ENCODE data around the gene FGD6.
"Not testable (repeated sequence)": the region's sequence is repeated elsewhere in the genome, so short reads cannot be mapped to it uniquely, and the experiment has no call there.

FGD6 gene

DNA sequence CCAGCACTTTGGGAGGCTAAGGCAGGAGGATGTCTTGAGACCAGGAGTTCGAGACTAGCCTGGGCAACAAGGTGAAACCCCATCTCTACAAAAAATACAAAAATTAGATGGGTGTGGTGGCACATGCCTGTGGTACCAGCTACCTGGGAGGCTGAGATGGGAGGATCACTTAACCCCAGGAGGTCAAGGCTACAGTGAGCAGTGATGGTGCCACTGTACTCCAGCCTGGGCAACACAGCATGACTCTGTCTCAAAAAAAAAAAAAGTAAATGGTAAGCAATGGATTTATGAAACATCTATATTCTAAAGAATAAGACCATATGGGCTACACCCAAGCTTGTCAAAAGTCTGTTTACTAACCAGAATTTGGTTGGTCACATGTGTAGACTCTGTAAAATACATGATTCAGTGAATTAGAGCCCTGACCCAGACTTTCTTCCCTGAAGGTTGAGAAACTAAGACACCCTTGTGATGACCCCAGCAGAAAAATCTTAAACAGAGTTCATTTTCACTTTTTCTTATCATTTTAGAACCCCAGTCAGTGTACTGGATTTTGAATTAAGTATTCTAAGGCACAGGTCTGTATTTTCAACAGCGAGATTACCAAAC, 12.1 kb downstream of the FGD6 start:
- DNase-seq (no peak), ATAC-seq (no peak)
- no peaks in the 10 kb centered on the region for H3K27me3 Mint-ChIP-seq
- no peaks in the 10 kb centered on the region for H3K9me3 Mint-ChIP-seq
- H3K27ac Mint-ChIP-seq, result no peak overlapping the region
- H3K4me1 Mint-ChIP-seq, result peaks cover 7% of the 10 kb centered on the region
- no peaks in the 10 kb centered on the region for H3K36me3 Mint-ChIP-seq (ENCODE audit: low read depth)
- H3K4me3 Mint-ChIP-seq, result no peak overlapping the region

DNA sequence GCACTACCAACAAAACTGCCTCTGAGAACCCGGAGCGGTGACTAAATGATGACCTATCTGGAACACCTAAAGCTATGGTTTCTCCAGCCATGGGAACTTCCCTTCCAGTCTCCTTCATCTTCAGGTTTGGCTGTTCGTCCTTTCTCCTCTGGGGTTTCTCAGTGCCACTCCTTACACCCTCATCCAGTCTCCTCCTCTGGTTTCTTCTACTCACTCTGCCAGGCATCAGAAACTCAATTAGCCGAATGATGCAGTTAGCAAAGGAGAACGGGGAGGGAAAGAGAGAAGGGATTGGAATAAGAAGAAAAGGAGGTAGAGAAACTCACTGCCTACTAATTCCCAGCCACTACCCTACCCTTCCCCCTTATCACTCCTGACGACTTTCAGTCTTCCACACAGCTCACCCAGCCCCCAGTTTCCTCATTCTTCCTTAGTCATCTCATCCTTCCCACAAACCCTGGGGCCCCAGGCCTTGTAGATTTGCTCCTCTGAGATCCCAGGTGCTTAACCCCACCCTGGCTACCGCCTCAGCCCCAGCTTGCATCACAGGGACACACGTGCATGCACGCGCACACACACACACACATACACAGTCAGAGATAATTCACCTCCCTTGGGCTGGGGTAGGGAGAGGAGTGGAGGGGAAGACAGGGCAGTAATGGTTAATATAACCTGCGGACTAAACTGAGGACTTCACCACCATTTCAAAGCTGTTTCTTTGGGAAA, 13.0 kb downstream of the FGD6 start:
- Mint-ChIP-seq H3K4me3 (no peak overlapping the region), H3K27me3 (no peaks in the 10 kb centered on the region), H3K9me3 (no peaks in the 10 kb centered on the region), H3K4me1 (peaks cover 7% of the 10 kb centered on the region), H3K36me3 (ENCODE audit: low read depth) (no peaks in the 10 kb centered on the region), H3K27ac (no peak overlapping the region)
- no peak for ATAC-seq
- no peak for DNase-seq

DNA sequence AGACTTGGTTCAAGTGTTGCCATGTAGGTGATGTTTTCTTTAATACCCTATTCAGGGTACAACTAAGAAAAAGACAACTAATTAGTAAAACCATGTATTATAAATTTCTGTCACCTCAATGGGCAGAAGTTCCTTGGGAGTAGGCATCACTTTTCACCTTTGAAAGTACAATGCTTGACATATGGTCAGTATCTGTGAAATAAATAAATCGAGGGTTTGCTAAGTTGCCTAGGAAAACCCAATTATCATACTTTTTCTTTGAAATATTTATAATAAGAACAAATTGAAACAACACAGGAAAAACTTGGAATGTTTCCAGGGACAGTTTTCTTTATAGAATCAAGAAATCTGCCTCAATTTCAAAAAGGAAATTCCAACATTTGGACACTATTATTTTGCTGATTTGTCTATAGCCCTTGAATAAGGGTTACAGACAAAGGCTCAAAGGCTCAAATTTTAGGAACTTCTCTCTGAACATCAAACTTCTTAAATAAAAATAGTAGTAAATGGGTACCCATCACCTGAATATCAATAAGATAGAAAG, 13.7 kb downstream of the FGD6 start:
- Mint-ChIP-seq H3K4me1 (peaks cover 7% of the 10 kb centered on the region), H3K4me3 (no peak overlapping the region), H3K27ac (no peak overlapping the region), H3K27me3 (no peaks in the 10 kb centered on the region), H3K36me3 (ENCODE audit: low read depth) (no peaks in the 10 kb centered on the region), H3K9me3 (no peaks in the 10 kb centered on the region)
- no peak for ATAC-seq
- no peak for DNase-seq

DNA sequence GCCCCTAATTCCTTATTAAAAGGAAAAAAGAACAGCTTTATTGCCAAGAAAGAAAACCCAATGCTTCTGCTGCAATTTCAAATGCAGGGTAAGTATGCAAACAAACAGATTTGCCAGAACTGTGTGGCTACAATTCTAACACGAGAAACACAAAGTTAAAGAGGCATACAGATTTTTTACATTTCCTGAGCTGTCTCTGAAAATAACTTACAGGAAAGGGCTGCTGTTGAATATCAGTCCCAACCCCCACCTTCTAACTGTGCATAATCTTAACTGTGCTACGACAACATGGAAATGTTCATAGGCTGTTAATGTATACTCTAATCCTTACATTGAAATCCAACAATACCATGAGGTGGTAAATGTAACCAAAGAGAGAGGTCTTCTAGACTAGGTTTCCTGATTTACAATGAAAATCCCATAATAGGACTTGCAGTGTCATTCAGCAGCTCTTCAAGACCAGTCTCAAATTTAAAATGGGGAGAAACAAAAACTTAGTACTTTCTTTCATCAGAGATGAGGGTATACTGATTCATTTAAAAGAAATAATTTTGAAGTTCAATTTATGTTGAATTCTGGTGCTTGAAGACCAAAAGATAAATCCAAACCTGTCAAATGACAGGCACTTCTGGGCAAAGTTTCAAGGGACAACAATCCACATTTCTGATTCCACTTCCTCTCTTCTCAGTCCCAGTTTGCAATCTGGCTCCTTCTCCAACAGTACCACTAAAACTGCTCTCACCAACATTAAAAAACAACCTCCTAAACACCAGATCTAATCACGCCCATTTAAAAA, 14.4 kb downstream of the FGD6 start:
- no peak for DNase-seq
- Mint-ChIP-seq H3K36me3 (ENCODE audit: low read depth) (no peaks in the 10 kb centered on the region), H3K4me3 (no peak overlapping the region), H3K4me1 (peaks cover 7% of the 10 kb centered on the region), H3K27ac (no peak overlapping the region), H3K27me3 (no peaks in the 10 kb centered on the region), H3K9me3 (no peaks in the 10 kb centered on the region)
- no peak for ATAC-seq

DNA sequence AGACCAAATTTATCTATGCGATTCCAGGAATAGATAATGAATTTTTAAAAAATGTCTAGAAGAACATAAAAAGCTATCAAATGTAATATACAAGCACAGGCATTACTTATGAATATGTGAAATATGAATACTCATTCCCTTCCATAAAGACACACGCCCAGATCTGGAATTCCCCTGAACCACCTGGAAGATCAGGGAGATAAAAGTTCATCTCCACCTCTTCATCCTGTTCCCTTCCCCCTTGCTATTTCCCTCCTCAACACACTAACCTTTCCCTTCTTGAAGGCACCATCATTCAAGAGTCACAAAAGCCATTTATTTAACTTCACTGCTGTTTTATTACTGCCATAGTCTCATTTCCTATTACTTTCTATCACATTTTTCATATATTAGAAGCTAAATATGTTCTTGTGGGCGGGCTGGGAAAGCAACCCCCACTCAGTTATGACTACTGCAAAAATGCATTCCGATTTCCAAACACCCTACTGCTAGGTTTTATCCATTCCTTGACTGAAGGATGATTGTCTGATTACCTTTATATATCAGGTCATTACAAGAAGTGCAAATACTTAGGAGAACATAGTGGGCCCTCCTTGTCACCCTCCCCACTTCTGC, 16.1 kb downstream of the FGD6 start:
- H3K27me3 Mint-ChIP-seq, result no peaks in the 10 kb centered on the region
- H3K27ac Mint-ChIP-seq, result no peak overlapping the region
- no peaks in the 10 kb centered on the region for H3K9me3 Mint-ChIP-seq
- H3K36me3 Mint-ChIP-seq (ENCODE audit: low read depth), result no peaks in the 10 kb centered on the region
- no peak for ATAC-seq
- H3K4me1 Mint-ChIP-seq, result peaks cover 7% of the 10 kb centered on the region
- DNase-seq, result no peak
- H3K4me3 Mint-ChIP-seq, result no peak overlapping the region

DNA sequence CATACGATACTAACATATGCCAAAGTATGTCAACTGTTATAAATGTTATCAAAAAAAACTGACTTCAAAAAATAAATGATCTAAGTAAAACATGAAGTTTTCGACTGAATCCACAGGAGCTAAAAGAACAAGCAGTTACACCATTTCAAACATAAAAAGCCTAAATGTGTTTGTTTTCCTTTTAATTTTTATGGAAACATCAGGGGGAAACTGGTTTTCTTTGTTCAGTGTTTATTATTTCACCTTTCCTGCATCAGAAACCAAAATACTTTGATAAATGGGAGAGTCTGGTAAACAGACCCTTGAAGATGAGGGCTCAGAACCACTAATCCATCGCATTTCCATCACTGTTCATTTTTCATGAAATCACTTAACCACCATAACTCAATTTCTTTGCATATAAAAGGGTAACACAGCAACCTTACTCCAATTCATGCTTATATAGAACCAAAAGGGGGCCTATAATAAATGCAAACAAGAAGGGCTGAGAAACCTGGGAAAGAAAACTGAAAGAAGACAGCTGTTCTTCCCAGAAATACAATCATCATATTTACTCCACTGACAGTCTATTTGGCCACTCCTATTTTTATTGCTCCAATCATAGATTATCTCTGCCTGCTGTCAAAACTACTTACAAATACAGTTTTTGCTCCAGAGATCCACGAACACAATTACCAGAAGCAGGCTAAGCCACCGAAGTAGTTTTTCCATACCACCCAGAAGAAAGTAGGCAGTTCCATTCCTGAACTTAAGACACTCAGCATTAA, 17.0 kb downstream of the FGD6 start:
- no peaks in the 10 kb centered on the region for H3K27me3 Mint-ChIP-seq
- no peaks in the 10 kb centered on the region for H3K9me3 Mint-ChIP-seq
- H3K4me3 Mint-ChIP-seq, result no peak overlapping the region
- H3K4me1 Mint-ChIP-seq, result peaks cover 7% of the 10 kb centered on the region
- H3K27ac Mint-ChIP-seq, result no peak overlapping the region
- ATAC-seq (no peak), DNase-seq (no peak)
- no peaks in the 10 kb centered on the region for H3K36me3 Mint-ChIP-seq (ENCODE audit: low read depth)

DNA sequence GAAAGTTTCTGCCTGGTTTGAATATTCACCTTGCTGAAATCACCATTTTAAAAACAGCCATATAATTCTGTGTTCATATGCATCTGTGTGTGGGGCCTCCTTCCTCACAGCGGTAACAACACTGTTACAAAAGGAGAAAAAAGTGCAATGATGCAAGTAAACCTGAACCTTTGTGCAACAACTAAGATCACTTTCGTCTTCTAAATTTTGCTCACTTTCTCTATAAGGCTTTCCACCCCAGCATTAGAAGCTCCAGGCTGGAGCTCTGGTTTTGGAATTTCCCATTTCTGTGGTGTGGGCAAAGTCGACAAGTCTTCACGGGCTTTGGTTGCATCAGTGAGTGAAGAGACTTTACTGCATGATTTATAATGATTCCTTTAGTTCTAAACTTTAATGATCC, 18.4 kb downstream of the FGD6 start:
- Mint-ChIP-seq H3K36me3 (ENCODE audit: low read depth) (no peaks in the 10 kb centered on the region), H3K4me3 (no peak overlapping the region), H3K27ac (no peak overlapping the region), H3K9me3 (no peaks in the 10 kb centered on the region), H3K27me3 (no peaks in the 10 kb centered on the region), H3K4me1 (peaks cover 2% of the 10 kb centered on the region)
- no peak for DNase-seq
- ATAC-seq, result no peak

DNA sequence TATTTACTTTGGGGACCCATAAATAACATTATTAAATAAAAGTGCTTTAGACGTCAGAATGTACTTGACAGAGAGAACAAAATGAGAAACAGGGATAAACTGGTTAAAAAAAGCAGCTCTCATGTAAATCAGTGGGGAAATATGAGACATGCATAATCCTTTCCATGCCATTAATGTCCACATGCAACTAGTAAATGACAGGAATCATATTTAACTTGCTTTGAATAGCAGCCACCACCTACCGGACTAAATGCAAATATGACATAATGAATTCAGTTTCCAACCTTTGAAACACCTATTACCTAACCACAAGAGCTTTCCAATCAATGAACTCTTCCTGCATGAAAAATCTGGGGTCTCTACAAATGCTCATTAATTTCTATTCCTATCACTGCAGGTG, 19.6 kb downstream of the FGD6 start:
- no peak overlapping the region for H3K4me3 Mint-ChIP-seq
- H3K9me3 Mint-ChIP-seq, result no peaks in the 10 kb centered on the region
- H3K27me3 Mint-ChIP-seq, result no peaks in the 10 kb centered on the region
- H3K27ac Mint-ChIP-seq, result no peak overlapping the region
- ATAC-seq (no peak), DNase-seq (no peak)
- no peaks in the 10 kb centered on the region for H3K36me3 Mint-ChIP-seq (ENCODE audit: low read depth)
- H3K4me1 Mint-ChIP-seq, result no peaks in the 10 kb centered on the region

DNA sequence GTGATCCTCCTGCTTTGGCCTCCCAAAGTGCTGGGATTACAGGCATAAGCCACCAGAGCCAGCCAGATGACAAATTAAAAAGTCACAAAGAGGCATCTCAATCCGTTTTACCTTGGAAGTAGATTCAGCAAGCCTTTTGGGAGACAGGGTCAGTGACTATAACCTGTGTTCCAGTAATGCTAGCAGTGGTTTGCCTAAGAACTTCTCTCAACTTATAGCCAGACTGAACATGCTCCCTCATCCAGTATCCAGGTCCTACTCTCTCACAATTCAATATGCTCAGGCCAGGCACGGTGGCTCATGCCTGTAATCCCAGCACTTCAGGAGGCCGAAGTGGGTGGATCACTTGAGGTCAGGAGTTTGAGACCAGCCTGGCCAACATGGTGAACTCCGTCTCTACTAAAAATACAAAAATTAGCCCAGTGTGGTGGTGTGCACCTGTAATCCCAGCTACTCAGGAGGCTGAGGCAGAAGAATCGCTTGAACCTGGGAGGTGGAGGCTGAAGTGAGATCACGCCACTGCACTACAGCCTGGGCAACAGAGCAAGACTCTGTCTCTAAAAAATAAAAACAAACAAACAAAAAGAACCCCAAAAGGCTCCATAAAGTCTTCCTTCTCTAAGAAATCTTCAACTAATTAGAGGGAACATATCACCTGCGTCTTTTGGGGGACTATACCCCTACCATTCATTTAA, 20.2 kb downstream of the FGD6 start:
- not testable (repeated sequence) for H3K4me3 Mint-ChIP-seq; H3K36me3 Mint-ChIP-seq (ENCODE audit: low read depth); H3K4me1 Mint-ChIP-seq; DNase-seq; H3K27ac Mint-ChIP-seq; ATAC-seq; H3K27me3 Mint-ChIP-seq; H3K9me3 Mint-ChIP-seq

DNA sequence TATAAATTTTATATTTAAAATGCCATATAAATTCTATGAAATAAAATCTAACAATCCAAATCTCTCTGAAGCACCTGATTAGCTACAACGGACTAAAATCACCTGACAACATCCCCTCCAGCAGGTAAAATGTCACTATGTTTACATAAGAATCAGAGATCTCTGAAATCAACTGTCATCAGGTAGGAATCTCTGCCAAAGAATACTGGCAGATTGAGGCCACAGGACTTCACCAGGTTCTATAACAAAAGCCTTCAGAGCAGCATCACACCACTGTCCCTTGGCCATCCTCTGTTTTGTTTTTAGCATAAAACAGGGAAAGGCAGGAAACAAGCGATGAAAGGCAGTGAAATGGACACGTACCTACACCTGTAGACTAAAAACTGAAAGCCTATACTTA, 22.1 kb downstream of the FGD6 start:
- no peak for ATAC-seq
- no peaks in the 10 kb centered on the region for H3K4me1 Mint-ChIP-seq
- no peaks in the 10 kb centered on the region for H3K27me3 Mint-ChIP-seq
- no peaks in the 10 kb centered on the region for H3K9me3 Mint-ChIP-seq
- H3K27ac Mint-ChIP-seq, result no peak overlapping the region
- H3K36me3 Mint-ChIP-seq (ENCODE audit: low read depth), result no peaks in the 10 kb centered on the region
- no peak overlapping the region for H3K4me3 Mint-ChIP-seq
- no peak for DNase-seq

DNA sequence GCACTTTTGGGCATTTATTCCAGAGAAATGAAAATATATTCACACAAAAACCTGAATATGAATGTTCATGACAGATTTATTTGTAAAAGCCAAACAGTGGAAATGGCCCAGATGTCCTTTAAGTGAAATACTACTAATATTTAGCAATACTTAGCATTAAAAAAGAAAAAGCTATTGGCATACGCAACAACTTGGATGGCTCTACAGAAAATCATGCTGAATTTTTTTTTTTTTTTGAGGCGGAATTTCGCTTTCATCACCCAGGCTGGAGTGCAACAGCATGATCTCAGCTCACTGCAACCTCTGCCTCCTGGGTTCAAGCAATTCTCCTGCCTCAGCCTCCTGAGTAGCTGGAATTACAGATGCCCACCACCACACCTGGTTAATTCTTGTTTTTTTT, 24.1 kb downstream of the FGD6 start:
- DNase-seq (no peak), ATAC-seq (no peak)
- Mint-ChIP-seq H3K4me3 (no peak overlapping the region), H3K27ac (no peak overlapping the region), H3K9me3 (no peaks in the 10 kb centered on the region), H3K27me3 (no peaks in the 10 kb centered on the region), H3K36me3 (ENCODE audit: low read depth) (no peaks in the 10 kb centered on the region), H3K4me1 (no peaks in the 10 kb centered on the region)

DNA sequence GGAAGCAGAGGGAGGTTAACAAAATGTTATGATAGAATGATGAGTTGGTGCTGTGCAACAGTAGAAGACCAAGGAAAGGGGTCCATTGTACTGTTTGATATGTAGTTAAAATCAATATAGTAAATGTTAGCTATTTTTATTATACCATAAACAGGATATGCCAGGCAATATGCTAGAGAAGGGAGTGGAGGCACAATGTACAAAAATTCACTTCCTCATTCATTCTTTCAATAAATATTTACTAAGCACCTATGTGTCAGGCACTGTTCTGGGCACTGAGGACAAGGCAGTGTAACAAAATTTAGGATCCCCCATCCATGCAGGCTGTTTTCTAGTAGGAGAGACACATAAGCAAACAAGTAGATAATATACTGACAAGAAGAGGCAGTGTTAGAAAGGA, 25.0 kb downstream of the FGD6 start:
- Mint-ChIP-seq H3K4me3 (no peak overlapping the region), H3K36me3 (ENCODE audit: low read depth) (no peaks in the 10 kb centered on the region), H3K4me1 (no peaks in the 10 kb centered on the region), H3K9me3 (no peaks in the 10 kb centered on the region), H3K27me3 (no peaks in the 10 kb centered on the region), H3K27ac (no peak overlapping the region)
- ATAC-seq (no peak), DNase-seq (no peak)

DNA sequence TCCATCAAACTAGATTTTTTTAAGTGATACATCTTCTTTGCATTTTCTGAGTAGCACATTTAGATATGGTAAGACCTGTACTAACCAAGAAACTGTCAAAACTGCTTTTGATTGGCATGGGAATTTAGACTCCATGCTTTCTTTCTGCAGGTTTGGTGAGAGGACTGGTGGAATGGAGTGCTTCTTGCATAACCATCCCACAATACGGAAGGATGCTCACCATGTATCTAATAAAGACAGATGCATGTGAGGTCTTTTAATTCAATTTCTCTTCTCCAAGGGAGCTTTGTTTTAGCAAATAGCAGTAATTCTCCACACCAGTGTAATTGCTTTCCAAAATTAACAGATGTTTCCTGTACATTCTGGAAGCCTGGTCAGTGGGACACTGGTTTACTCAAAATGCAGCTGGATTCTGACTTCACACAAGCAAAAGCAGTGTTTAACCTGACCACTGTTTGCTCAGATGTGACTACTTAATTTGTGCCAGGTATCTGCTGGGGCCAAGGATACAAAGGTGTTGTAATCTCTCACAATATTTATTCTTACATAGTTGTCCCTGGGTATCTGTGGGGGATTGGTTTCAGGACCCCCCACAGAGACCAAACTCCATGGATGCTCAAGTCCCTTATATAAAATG, 26.1 kb downstream of the FGD6 start:
- Mint-ChIP-seq H3K4me3 (no peak overlapping the region), H3K27ac (no peak overlapping the region), H3K4me1 (no peaks in the 10 kb centered on the region), H3K27me3 (no peaks in the 10 kb centered on the region), H3K36me3 (ENCODE audit: low read depth) (no peaks in the 10 kb centered on the region), H3K9me3 (no peaks in the 10 kb centered on the region)
- DNase-seq, result no peak
- ATAC-seq, result no peak
